Endothelial cell of coronary artery (primary cell): Measurements from ENCODE around the gene RBM3. TPM values are rescaled to one million over a fixed set of nuclear protein-coding genes. Genes with fewer than 3 reads are reported as not detected.

Source experiments
- total RNA-seq: library from RNA; depleted of rRNA; stranded (reverse); fragments of >200 nt; gene quantifications from 2 replicates; pipeline ENCODE4 v1.2.3, GENCODE V29; 2014

The RBM3 gene
- 119 and 458 TPM in 2 replicates for total RNA-seq

DNA sequence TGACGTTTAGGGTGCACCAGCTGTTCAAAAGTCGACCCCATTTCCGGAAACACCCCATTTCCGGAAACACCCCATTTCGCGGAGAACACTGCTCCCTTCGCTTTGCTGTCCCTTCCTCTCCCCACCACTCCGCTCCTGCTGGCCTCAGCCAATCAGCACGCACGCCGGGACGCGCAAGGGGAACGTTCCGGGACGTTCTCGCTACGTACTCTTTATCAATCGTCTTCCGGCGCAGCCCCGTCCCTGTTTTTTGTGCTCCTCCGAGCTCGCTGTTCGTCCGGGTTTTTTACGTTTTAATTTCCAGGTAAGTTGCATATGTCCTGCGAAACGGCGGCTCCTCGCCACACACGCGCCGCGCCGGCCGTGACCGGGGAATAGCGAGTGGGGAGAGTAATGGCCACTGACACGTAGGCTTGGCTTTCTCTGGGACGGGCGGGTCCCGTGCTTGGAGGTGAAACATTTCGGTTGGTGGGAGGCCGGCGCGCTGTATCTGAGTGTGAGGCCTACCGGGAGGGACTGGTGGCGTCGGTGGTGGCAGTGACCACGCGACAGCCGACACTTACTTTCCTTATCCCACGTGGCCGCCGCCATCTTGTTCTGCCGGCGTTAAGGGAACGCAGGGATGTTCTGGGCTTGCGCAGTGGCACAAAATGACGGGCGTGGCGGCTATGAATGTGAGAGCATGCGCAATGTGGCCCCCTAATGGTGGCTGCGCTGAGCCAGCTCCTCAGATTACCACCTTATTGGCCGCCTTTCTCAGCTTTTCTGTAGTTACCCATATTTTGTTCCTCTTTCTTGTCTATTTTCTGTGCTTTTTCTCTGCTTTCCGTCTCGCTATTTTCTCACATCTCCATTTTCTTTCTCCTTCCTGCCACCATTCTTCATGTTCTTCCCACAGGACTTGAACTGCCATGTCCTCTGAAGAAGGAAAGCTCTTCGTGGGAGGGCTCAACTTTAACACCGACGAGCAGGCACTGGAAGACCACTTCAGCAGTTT, at the start of gene RBM3:
Gene RBM3, plus strand, starts transcription at position 215 of the 997 bp plus-strand sequence. Its CDS starts 697 bp downstream, at position 912.

DNA sequence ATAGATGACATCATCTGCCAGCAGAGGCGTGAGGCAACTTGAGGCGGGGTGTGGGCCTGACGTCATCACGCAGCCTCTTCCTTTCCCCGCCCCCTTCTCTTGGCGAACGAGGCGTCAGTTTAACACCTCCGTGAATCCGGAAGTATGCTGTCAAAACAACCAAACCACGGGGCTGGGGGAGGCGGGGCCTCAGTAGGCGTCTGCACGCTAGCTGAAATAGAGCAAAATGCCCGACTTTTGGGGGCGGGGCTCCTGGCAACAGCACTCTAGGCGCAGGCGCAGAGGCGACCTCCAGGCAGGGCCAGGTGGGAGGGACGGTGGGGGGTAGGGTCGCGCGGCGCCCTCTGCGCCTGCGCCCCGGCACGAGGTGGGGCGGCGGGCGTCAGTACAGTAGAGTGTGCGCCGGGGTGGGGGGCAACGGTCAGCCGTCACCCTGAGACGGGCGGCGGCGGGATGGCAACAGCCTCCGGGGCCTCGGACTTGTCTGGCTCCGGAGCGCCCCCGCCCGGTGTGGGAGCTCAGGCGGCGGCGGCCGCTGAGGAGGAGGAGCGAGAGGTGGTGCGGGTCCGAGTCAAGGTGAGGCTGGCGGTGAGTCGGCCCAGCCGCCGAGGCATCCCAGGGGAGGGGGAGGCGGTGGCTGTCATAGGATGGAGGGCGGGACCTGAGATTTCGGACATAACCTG, 34.8 kb upstream of the RBM3 start, which contains the start of gene TBC1D25:
Gene TBC1D25, plus strand, starts transcription at position 370 of the 683 bp plus-strand sequence. Its CDS starts 84 bp downstream, at position 454.

DNA sequence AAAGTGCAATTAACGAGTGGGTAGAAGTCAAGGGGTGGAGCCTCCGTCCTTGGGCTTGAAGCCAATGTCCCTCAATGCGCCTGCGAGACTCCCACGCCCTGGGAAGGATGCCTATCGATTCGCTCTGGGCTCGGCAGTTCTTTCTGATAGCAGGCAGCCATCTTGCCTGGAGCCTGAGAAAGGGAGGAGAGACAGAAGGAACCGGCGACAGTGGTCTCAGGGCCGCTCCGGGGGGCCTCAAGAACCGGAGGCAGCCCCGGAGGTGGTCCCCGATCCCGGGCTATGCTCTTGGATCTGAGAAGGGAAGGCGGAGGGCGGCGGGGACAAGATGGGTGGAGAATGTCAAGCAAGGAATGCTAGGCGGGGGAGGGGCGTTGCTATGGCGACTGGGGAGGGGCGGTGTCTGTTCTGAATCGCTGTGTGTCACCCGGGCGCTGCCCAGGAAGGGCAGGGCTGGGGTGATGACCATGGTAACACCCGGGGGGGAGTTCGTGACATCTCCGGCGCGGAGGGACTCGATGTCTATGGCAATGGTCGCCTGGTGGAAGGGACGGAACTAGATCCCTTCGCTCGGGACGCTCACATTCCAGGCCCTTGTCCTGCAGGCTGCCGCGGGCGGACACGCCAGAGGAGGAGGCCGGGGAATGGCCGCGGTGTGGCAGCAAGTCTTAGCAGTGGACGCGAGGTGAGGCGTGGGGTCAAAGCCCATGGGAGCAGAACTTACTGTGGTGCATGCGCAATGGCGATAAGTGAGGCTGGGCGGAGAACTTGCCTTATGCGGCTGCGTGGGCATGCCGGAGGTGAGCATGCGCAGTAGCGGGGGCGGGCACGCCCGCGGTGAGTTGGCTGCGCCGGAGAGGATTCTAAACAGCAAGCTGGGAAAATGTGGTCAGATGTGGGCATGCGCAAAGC, 23.3 kb downstream of the RBM3 start, which contains the start of gene WDR13:
Gene WDR13, plus strand, starts transcription at position 140 of the 912 bp plus-strand sequence. Its CDS starts 505 bp downstream, at position 645.

Other genes starting within 250 kb of the RBM3 start
- gene SSX3, start 217.8 kb upstream of the RBM3 start, total RNA-seq: not detected in 2 replicates
- gene SSX4, start 190.9 kb upstream of the RBM3 start, total RNA-seq: not detected in 2 replicates
- gene SSX4B, start 162.5 kb upstream of the RBM3 start, total RNA-seq: not detected in 2 replicates
- 63.0 and 69.0 TPM in 2 replicates for gene SLC38A5, start 104.2 kb upstream of the RBM3 start, total RNA-seq
- gene FTSJ1, start 98.3 kb upstream of the RBM3 start, total RNA-seq: 42.6 and 53.7 TPM in 2 replicates
- 7.3 and 15.1 TPM in 2 replicates for gene PORCN, start 65.5 kb upstream of the RBM3 start, total RNA-seq
- gene EBP, start 52.7 kb upstream of the RBM3 start, total RNA-seq: 39.9 and 86.6 TPM in 2 replicates
- gene TBC1D25, start 34.8 kb upstream of the RBM3 start, total RNA-seq: 6.2 and 6.7 TPM in 2 replicates
- gene WDR13, start 23.0 kb downstream of the RBM3 start, total RNA-seq: 158 and 184 TPM in 2 replicates
- 0.09 and 0.18 TPM in 2 replicates for gene WAS, start 109.3 kb downstream of the RBM3 start, total RNA-seq
- gene SUV39H1, start 122.2 kb downstream of the RBM3 start, total RNA-seq: 2.9 and 5.8 TPM in 2 replicates
- gene GLOD5, start 187.3 kb downstream of the RBM3 start, total RNA-seq: not detected in 2 replicates
- not detected in 2 replicates for gene GATA1, start 212.1 kb downstream of the RBM3 start, total RNA-seq
- 19.4 and 36.7 TPM in 2 replicates for gene HDAC6, start 227.6 kb downstream of the RBM3 start, total RNA-seq